Osteoblast (primary cell): ENCODE measurements around the gene C14orf180. TPM values are rescaled to one million over a fixed set of nuclear protein-coding genes. Genes with fewer than 3 reads are reported as not detected.

ENCODE experiments used
- DNase-seq: peaks from one replicate; pipeline ENCODE4 v3.0.0; 2011; ENCODE audit warnings: low spot score, mixed read lengths; ENCODE audit not compliant: insufficient read length; ENCODE audit errors: missing footprints
- H2AFZ ChIP-seq: 2 replicates; pipeline ENCODE4 v1.6.0; 2011; ENCODE audit warnings: mild to moderate bottlenecking, low read length
- H3K27ac ChIP-seq: 2 replicates; pipeline ENCODE4 v1.5.1; 2011; ENCODE audit warnings: mild to moderate bottlenecking, low read depth, low read length, moderate library complexity
- H3K27me3 ChIP-seq: 2 replicates; pipeline ENCODE4 v1.6.0; 2012; ENCODE audit warnings: mild to moderate bottlenecking, control low read depth, inconsistent platforms, low read length, moderate library complexity; ENCODE audit not compliant: insufficient read depth
- H3K36me3 ChIP-seq: 2 replicates; pipeline ENCODE4 v1.5.1; 2011; ENCODE audit warnings: mild to moderate bottlenecking, low read length, control low read depth, moderate library complexity; ENCODE audit not compliant: insufficient read depth
- H3K4me1 ChIP-seq: 2 replicates; pipeline ENCODE4 v1.5.1; 2011; ENCODE audit warnings: mild to moderate bottlenecking, low read length, control low read depth, moderate library complexity; ENCODE audit not compliant: insufficient read depth
- H3K4me2 ChIP-seq: 2 replicates; pipeline ENCODE4 v1.6.0; 2011; ENCODE audit warnings: mild to moderate bottlenecking, low read length; ENCODE audit not compliant: insufficient read depth
- H3K4me3 ChIP-seq: fragments of 200-600 bp; sonication (generic); 3 replicates; pipeline ENCODE4 v1.5.1; 2012; ENCODE audit warnings: mild to moderate bottlenecking, low read length, inconsistent platforms; ENCODE audit not compliant: insufficient read depth
- H3K79me2 ChIP-seq: 2 replicates; pipeline ENCODE4 v1.6.0; 2012; ENCODE audit warnings: mild to moderate bottlenecking, low read length, control low read depth, inconsistent platforms; ENCODE audit not compliant: insufficient read depth
- H3K9me3 ChIP-seq: 2 replicates; pipeline ENCODE4 v1.5.1; 2011; ENCODE audit warnings: low read depth, low read length, control low read depth
- H4K20me1 ChIP-seq: 2 replicates; pipeline ENCODE4 v1.6.0; 2012; ENCODE audit warnings: mild to moderate bottlenecking, low read length, control low read depth; ENCODE audit not compliant: insufficient read depth
- CTCF ChIP-seq: IDR thresholded peaks from 2 replicates; pipeline ENCODE4 v1.5.1; 2011; ENCODE audit warnings: mild to moderate bottlenecking, low read depth, low read length, moderate library complexity; ENCODE audit errors: extremely low read depth
- total RNA-seq: library from RNA; depleted of rRNA; stranded (reverse); fragments of >200 nt; gene quantifications from 2 replicates; pipeline ENCODE4 v1.2.3, GENCODE V29; 2012

C14orf180 gene
- total RNA-seq, 1 donor, result not detected

DNA sequence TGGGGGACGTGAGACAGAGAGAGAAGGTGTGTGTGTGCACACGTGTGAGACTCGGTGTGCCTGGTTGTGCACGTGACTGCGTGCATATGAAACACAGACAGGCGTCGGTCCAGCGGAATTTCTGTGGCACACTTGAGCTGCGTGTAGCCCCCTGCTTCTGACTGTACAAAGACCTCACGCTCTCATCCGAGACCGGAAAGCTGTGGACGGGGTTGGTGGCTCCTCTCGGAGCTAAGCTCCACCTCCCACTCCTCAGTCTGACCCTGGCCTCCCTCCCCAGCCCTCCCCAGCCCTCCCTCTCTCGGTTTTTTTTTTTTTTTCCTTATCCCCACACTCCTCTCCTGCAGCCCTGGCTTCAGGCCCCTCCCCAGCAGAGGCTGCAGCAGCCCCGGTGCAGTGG, 8.3 kb upstream of the C14orf180 start:
- no peaks in the 10 kb centered on the region for H3K36me3 ChIP-seq
- H3K79me2 ChIP-seq, result no peaks in the 10 kb centered on the region
- no peak overlapping the region for H3K4me2 ChIP-seq
- no peaks in the 10 kb centered on the region for H4K20me1 ChIP-seq
- no peaks in the 10 kb centered on the region for H3K9me3 ChIP-seq
- H2AFZ ChIP-seq, result no peak overlapping the region
- TF ChIP-seq CTCF, result no peak
- H3K27ac ChIP-seq, result no peak overlapping the region
- H3K4me1 ChIP-seq, result no peaks in the 10 kb centered on the region
- H3K27me3 ChIP-seq, result no peaks in the 10 kb centered on the region
- H3K4me3 ChIP-seq, result no peak overlapping the region
- DNase-seq, result no peak

- TF ChIP-seq CTCF, result no peak
- H3K4me1 ChIP-seq, result no peaks in the 10 kb centered on the region
- no peak overlapping the region for H3K27ac ChIP-seq
- no peaks in the 10 kb centered on the region for H3K36me3 ChIP-seq
- H3K9me3 ChIP-seq, result no peaks in the 10 kb centered on the region
- no peak overlapping the region for H2AFZ ChIP-seq
- H3K4me3 ChIP-seq, result no peak overlapping the region
- DNase-seq, result no peak
- no peaks in the 10 kb centered on the region for H3K27me3 ChIP-seq
- H3K4me2 ChIP-seq, result no peak overlapping the region
- no peaks in the 10 kb centered on the region for H4K20me1 ChIP-seq
- no peaks in the 10 kb centered on the region for H3K79me2 ChIP-seq
Measured at GRCh38 chr14:104572024-104572626, 7.4 kb upstream of the C14orf180 start.

- H4K20me1 ChIP-seq, result no peaks in the 10 kb centered on the region
- no peaks in the 10 kb centered on the region for H3K4me1 ChIP-seq
- no peaks in the 10 kb centered on the region for H3K36me3 ChIP-seq
- no peak overlapping the region for H3K4me2 ChIP-seq
- no peaks in the 10 kb centered on the region for H3K79me2 ChIP-seq
- DNase-seq, result no peak
- no peaks in the 10 kb centered on the region for H3K27me3 ChIP-seq
- no peak overlapping the region for H2AFZ ChIP-seq
- no peak overlapping the region for H3K27ac ChIP-seq
- H3K4me3 ChIP-seq, result no peak overlapping the region
- H3K9me3 ChIP-seq, result no peaks in the 10 kb centered on the region
- TF ChIP-seq CTCF, result no peak
Measured at GRCh38 chr14:104572668-104573067, 6.9 kb upstream of the C14orf180 start.

- no peak for DNase-seq
- H2AFZ ChIP-seq, result no peak overlapping the region
- H3K4me2 ChIP-seq, result no peak overlapping the region
Measured at GRCh38 chr14:104573930-104574329, 5.6 kb upstream of the C14orf180 start.

More at GRCh38 chr14:104573930-104574329, 5.6 kb upstream of the C14orf180 start:
- Histone ChIP-seq H4K20me1 (no peaks in the 10 kb centered on the region), H3K4me3 (no peak overlapping the region), H3K79me2 (no peaks in the 10 kb centered on the region), H3K36me3 (no peaks in the 10 kb centered on the region), H3K9me3 (no peaks in the 10 kb centered on the region), H3K27me3 (peaks cover 3% of the 10 kb centered on the region), H3K4me1 (no peaks in the 10 kb centered on the region), H3K27ac (no peak overlapping the region)
- TF ChIP-seq CTCF, result no peak
